Measurements from ENCODE around the gene TIE1. TPM values are rescaled to one million over a fixed set of nuclear protein-coding genes. Genes with fewer than 3 reads are reported as not detected.

The TIE1 gene
- total and polyA plus RNA-seq, 2 of the 13 experiments (the other 11 are each of a cell fraction or from before 2014, with no cell fraction given), result 0.58 to 0.84 TPM

- TF ChIP-seq, protein P1, sequence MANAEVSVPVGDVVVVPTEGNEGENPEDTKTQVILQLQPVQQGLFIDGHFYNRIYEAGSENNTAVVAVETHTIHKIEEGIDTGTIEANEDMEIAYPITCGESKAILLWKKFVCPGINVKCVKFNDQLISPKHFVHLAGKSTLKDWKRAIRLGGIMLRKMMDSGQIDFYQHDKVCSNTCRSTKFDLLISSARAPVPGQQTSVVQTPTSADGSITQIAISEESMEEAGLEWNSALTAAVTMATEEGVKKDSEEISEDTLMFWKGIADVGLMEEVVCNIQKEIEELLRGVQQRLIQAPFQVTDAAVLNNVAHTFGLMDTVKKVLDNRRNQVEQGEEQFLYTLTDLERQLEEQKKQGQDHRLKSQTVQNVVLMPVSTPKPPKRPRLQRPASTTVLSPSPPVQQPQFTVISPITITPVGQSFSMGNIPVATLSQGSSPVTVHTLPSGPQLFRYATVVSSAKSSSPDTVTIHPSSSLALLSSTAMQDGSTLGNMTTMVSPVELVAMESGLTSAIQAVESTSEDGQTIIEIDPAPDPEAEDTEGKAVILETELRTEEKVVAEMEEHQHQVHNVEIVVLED (CRISPR knock-in tag; IDR thresholded peaks at IDR 0.05; ENCODE audit: borderline replicate concordance), result peak; percentile 61; the same call in 1 of the 2 replicates
- no peak for TF ChIP-seq ATF3 (CRISPR knock-in tag; IDR thresholded peaks at IDR 0.05)
- TF ChIP-seq ATAD3A (CRISPR knock-in tag; IDR thresholded peaks at IDR 0.05), result 0 out of 2 replicates have a peak, but pooled peaks have one; percentile 40
- TF ChIP-seq SKIL (CRISPR knock-in tag; IDR thresholded peaks at IDR 0.05; ENCODE audit: borderline replicate concordance), result no peak
- TF ChIP-seq, protein P2, sequence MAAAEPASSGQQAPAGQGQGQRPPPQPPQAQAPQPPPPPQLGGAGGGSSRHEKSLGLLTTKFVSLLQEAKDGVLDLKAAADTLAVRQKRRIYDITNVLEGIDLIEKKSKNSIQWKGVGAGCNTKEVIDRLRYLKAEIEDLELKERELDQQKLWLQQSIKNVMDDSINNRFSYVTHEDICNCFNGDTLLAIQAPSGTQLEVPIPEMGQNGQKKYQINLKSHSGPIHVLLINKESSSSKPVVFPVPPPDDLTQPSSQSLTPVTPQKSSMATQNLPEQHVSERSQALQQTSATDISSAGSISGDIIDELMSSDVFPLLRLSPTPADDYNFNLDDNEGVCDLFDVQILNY (CRISPR knock-in tag; conservative IDR thresholded peaks at IDR 0.05), result peak; percentile 11; the same call in 1 of the 2 replicates
- TF ChIP-seq, protein P3, sequence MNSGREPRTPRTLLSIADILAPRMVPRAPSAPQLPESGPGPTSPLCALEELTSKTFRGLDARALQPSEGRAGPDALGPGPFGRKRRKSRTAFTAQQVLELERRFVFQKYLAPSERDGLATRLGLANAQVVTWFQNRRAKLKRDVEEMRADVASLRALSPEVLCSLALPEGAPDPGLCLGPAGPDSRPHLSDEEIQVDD (CRISPR knock-in tag; IDR thresholded peaks at IDR 0.05; ENCODE audit: borderline replicate concordance), result no peak
- TF ChIP-seq ZNF772 (CRISPR knock-in tag; IDR thresholded peaks at IDR 0.05), result no peak
- TF ChIP-seq ZNF142 (CRISPR knock-in tag; IDR thresholded peaks at IDR 0.05), result 0 out of 2 replicates have a peak, but pooled peaks have one; percentile 62
- no peak for TF ChIP-seq REL (CRISPR knock-in tag; conservative IDR thresholded peaks at IDR 0.05)
- TF ChIP-seq ZNF687 (CRISPR knock-in tag; IDR thresholded peaks at IDR 0.05), result peak; percentile 96
- TF ChIP-seq ZNF572 (CRISPR knock-in tag; IDR thresholded peaks at IDR 0.05), result no peak
These were observed 48.2 kb downstream of the TIE1 start (continued) for GRCh38 chr1:43348809-43349593.

All from HepG2 (cell line).